HepG2 (cell line): ENCODE measurements around the gene STX1B. TPM values are rescaled to one million over a fixed set of nuclear protein-coding genes. Genes with fewer than 3 reads are reported as not detected.
A peak's percentile ranks its signal among the peaks of the same experiment; 100 is the strongest.

Experiments
- ATAC-seq: fragments of 200-7000 bp; cut with Tn5 transposase; 3 replicates; pipeline ENCODE4 v1.9.1; 2020; ENCODE audit warnings: mild to moderate bottlenecking, moderate library complexity
- BruUV-seq: library from RNA; stranded (reverse); fragments of 400-500 nt; replicated peaks from 2 replicates; lab custom pipeline; 2021; lab: Mats Ljungman, UMichigan
- CTCF ChIA-PET: fragments of 300-600 bp; formaldehyde crosslinking; extraction: SDS; loops from one replicate; lab custom pipeline; 2021; ENCODE audit warnings: low total read pairs, inconsistent platforms, low intra/inter-chr PET ratio; lab: Yijun Ruan, JAX
- POLR2A ChIA-PET: fragments of 350-600 bp; sonication (Branson Sonifier 250); formaldehyde crosslinking; loops from one replicate; lab custom pipeline; 2020; ENCODE audit warnings: antibody characterized with exemption, inconsistent platforms; lab: Yijun Ruan, JAX
- DNase-seq: peaks from one replicate; pipeline ENCODE4 v3.0.0-alpha.2; 2015; ENCODE audit warnings: low spot score
- FAIRE-seq: peaks from 3 replicates; lab custom pipeline; 2011; peaks lifted over from hg19 to GRCh38; lab: Jason Lieb, UNC
- H2AFZ ChIP-seq: one replicate; pipeline ENCODE4 v1.6.1; 2011; ENCODE audit warnings: low read length, inconsistent platforms
- H3K27ac ChIP-seq: fragments of 300-600 bp; 3 replicates; pipeline ENCODE4 v1.8.0; 2011; ENCODE audit warnings: mixed run types, mild to moderate bottlenecking, mixed read lengths, low read length, inconsistent platforms; ENCODE audit not compliant: insufficient read depth; ENCODE audit errors: extremely low read length
- H3K27me3 ChIP-seq, 2 experiments: fragments of 200-600 bp in 1 of 2; 2 replicates in 1 of 2; 3 replicates in 1 of 2; pipeline versions ENCODE4 v1.6.0 to v1.8.0; 2011; ENCODE audit warnings: low read length in 2 of 2, mild to moderate bottlenecking in 2 of 2, moderate library complexity in 2 of 2, inconsistent platforms in 1 of 2; ENCODE audit not compliant: insufficient read depth in 2 of 2, control insufficient read depth in 1 of 2
- H3K36me3 ChIP-seq, 2 experiments: fragments of 200-600 bp in 1 of 2; replicated peaks in 1 of 2; 2 replicates in 1 of 2; 3 replicates in 1 of 2; pipeline versions ENCODE4 v1.5.1 to v1.8.0; 2011; ENCODE audit warnings: low read length in 2 of 2, inconsistent platforms in 1 of 2; ENCODE audit not compliant: insufficient read depth in 2 of 2, control insufficient read depth in 1 of 2
- H3K4me1 ChIP-seq: 2 replicates; pipeline ENCODE4 v1.5.1; 2012; ENCODE audit warnings: low read length, inconsistent platforms; ENCODE audit not compliant: insufficient read depth
- H3K4me2 ChIP-seq: 2 replicates; pipeline ENCODE4 v1.6.0; 2011; ENCODE audit warnings: low read depth, low read length, inconsistent platforms
- H3K4me3 ChIP-seq, 3 experiments: fragments of 200-600 bp in 1 of 3; sonication (generic), shearing (Covaris generic) in 1 of 3; replicated peaks in 1 of 3; 2 replicates each; pipeline ENCODE4 v1.5.1; 2011 to 2016; ENCODE audit warnings: low read length in 3 of 3, inconsistent platforms in 2 of 3, low read depth in 2 of 3, mild to moderate bottlenecking in 2 of 3, control low read depth in 1 of 3, mixed read lengths in 1 of 3; ENCODE audit not compliant: insufficient read depth in 1 of 3
- H3K79me2 ChIP-seq: one replicate; pipeline ENCODE4 v1.6.1; 2011; ENCODE audit warnings: low read length, inconsistent platforms; ENCODE audit not compliant: insufficient read depth
- H3K9ac ChIP-seq: 2 replicates; pipeline ENCODE4 v1.6.0; 2011; ENCODE audit warnings: mild to moderate bottlenecking, low read depth, low read length, inconsistent platforms; ENCODE audit not compliant: insufficient read depth
- H3K9me3 ChIP-seq: 2 replicates; pipeline ENCODE4 v1.5.1; 2012; ENCODE audit warnings: mild to moderate bottlenecking, low read length
- H4K20me1 ChIP-seq: 2 replicates; pipeline ENCODE4 v1.6.0; 2011; ENCODE audit warnings: inconsistent platforms, mild to moderate bottlenecking, low read length, moderate library complexity; ENCODE audit not compliant: insufficient read depth
- CENPT ChIP-seq: sonication (generic); formaldehyde crosslinking; IDR thresholded peaks from 2 replicates; pipeline ENCODE4 v1.8.0; 2022; ENCODE audit warnings: low read depth, mild to moderate bottlenecking, moderate library complexity, missing genetic modification reagents
- FOSL2 ChIP-seq: sonication (generic); formaldehyde crosslinking; IDR thresholded peaks from 2 replicates; pipeline ENCODE4 v1.4.0; 2020; ENCODE audit warnings: missing genetic modification reagents
- MBD4 ChIP-seq: IDR thresholded peaks from 2 replicates; pipeline ENCODE4 v1.6.1; 2012; ENCODE audit warnings: low read length, inconsistent platforms, borderline replicate concordance
- NFIB ChIP-seq: sonication (generic); formaldehyde crosslinking; IDR thresholded peaks from 2 replicates; pipeline ENCODE4 v1.9.0; 2021; ENCODE audit warnings: missing genetic modification reagents, mild to moderate bottlenecking, borderline replicate concordance
- NPAS2 ChIP-seq: sonication (generic); formaldehyde crosslinking; IDR thresholded peaks from 2 replicates; pipeline ENCODE4 v1.8.0; 2022; ENCODE audit warnings: mild to moderate bottlenecking, missing genetic modification reagents, borderline replicate concordance
- NR2F1 ChIP-seq, 2 experiments: fragments of 450-650 bp in 1 of 2; formaldehyde crosslinking in 1 of 2; IDR thresholded peaks; 2 replicates each; pipeline versions ENCODE4 v1.5.0 to v1.6.1; 2016 to 2020; ENCODE audit warnings: mild to moderate bottlenecking in 1 of 2, missing compliant biosample characterization in 1 of 2, missing genetic modification reagents in 1 of 2, moderate library complexity in 1 of 2
- PHF5A ChIP-seq: IDR thresholded peaks from one replicate; pipeline ENCODE4 v1.6.1; 2018; ENCODE audit warnings: low read depth, missing genetic modification reagents; ENCODE audit not compliant: unreplicated experiment
- RBAK ChIP-seq: sonication (generic); formaldehyde crosslinking; IDR thresholded peaks from 2 replicates; pipeline ENCODE4 v1.5.1; 2020; ENCODE audit warnings: mild to moderate bottlenecking, missing genetic modification reagents
- REXO4 ChIP-seq: sonication (generic); formaldehyde crosslinking; IDR thresholded peaks from 2 replicates; pipeline ENCODE4 v1.8.0; 2022; ENCODE audit warnings: missing genetic modification reagents, mild to moderate bottlenecking, borderline replicate concordance
- RXRB ChIP-seq: IDR thresholded peaks from 2 replicates; pipeline ENCODE4 v1.6.1; 2016; ENCODE audit warnings: borderline replicate concordance, missing genetic modification reagents, missing compliant biosample characterization
- SAP130 ChIP-seq: IDR thresholded peaks from 2 replicates; pipeline ENCODE4 v1.6.1; 2016; ENCODE audit warnings: low read depth
- SIN3A ChIP-seq: IDR thresholded peaks from 2 replicates; pipeline ENCODE4 v1.6.1; 2011; ENCODE audit warnings: low read depth, mild to moderate bottlenecking, control low read depth, low read length, borderline replicate concordance
- XRCC5 ChIP-seq: fragments of 200-400 bp; formaldehyde crosslinking; optimal IDR thresholded peaks from 2 replicates; pipeline ENCODE3; 2017; ENCODE audit warnings: mild to moderate bottlenecking, low read length
- ZC3H13 ChIP-seq: sonication (generic); formaldehyde crosslinking; IDR thresholded peaks from 2 replicates; pipeline ENCODE4 v1.8.1; 2023; ENCODE audit warnings: mild to moderate bottlenecking, missing genetic modification reagents, moderate library complexity
- ZFYVE20 ChIP-seq: sonication (generic); formaldehyde crosslinking; IDR thresholded peaks from 2 replicates; pipeline ENCODE4 v1.8.0; 2023; ENCODE audit warnings: low read depth, mild to moderate bottlenecking, moderate library complexity, missing genetic modification reagents, borderline replicate concordance
- ZNF180 ChIP-seq: sonication (generic); formaldehyde crosslinking; IDR thresholded peaks from 2 replicates; pipeline ENCODE4 v1.4.0; 2020; ENCODE audit warnings: low read depth, missing genetic modification reagents, borderline replicate concordance
- WGBS: methylation state at CpG from one replicate; pipeline ENCODE4 v1.1.6; 2017; ENCODE audit warnings: low lambda C conversion rate; 5-methylcytosine and 5-hydroxymethylcytosine counted together
- in situ Hi-C: cut with HindIII; loops from 2 replicates; pipeline ENCODE4 v1.10.0; 2017; ENCODE audit warnings: low pct_unique_long_range_greater_than_20kb; ENCODE audit not compliant: extremely low pct_ligation_motif_present
- intact Hi-C: fragments of 100-400 bp; cut with micrococcal nuclease; formaldehyde crosslinking; loops from one replicate; pipeline ENCODE4 v1.10.0; 2022; ENCODE audit not compliant: unreplicated experiment
- polyA plus RNA-seq, 8 experiments: library from polyadenylated mRNA; depleted of rRNA in 3 of 8; stranded (reverse) in 7 of 8; unstranded in 1 of 8; fragments of >200 nt; fragmentation: Illumina TruSeq in 4 of 8; extraction: Trizol in 4 of 8; gene quantifications; 2 replicates each; pipeline versions ENCODE4 v1.2.1 to v1.2.3, GENCODE V29; 2011 to 2016; ENCODE audit warnings: low read depth in 4 of 8, missing spikeins in 1 of 8, mixed read lengths in 1 of 8; ENCODE audit not compliant: insufficient read depth in 1 of 8
- total RNA-seq, 5 experiments: library from RNA; depleted of rRNA; stranded (reverse); fragments of >200 nt; fragmentation: Illumina TruSeq; extraction: Trizol; gene quantifications; 2 replicates each; pipeline ENCODE4 v1.2.3, GENCODE V29; 2016; ENCODE audit warnings: low read depth in 1 of 5
- TF ChIP-seq, protein P1 (sequence below): sonication (generic); formaldehyde crosslinking; IDR thresholded peaks from 2 replicates; pipeline ENCODE4 v1.5.0; 2020; ENCODE audit warnings: missing genetic modification reagents
- TF ChIP-seq, protein P2 (sequence below): IDR thresholded peaks from 2 replicates; pipeline ENCODE4 v1.6.1; 2016
- TF ChIP-seq, protein P3 (sequence below): sonication (generic); formaldehyde crosslinking; IDR thresholded peaks from 2 replicates; pipeline ENCODE4 v1.5.0; 2020; ENCODE audit warnings: mild to moderate bottlenecking, missing genetic modification reagents, borderline replicate concordance
- TF ChIP-seq, protein P4 (sequence below): sonication (generic); formaldehyde crosslinking; conservative IDR thresholded peaks from 2 replicates; pipeline ENCODE4 v1.5.0; 2020; ENCODE audit warnings: missing genetic modification reagents

STX1B gene
- total and polyA plus RNA-seq, 2 of the 13 experiments (the other 11 are each of a cell fraction or from before 2014, with no cell fraction given): 2.1 to 3.0 TPM

DNA sequence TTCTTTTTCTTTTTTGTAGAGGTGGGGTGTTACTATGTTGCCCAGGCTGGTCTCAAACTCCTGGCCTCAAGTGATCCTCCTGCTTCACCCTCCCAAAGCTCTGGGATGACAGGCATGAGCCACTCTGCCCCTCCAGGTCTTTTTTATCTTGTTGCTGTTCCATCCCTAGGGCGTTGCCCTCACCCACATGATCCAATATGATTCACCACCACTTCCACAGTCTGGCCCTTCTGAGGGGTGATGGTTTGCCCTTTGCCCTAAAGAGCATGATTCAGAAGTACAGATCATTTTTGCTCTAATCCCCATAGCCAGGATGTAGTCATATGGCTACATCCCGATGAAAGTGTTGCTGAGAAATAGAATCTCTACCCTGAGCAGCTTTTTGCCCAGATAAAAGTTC is 41.7 kb upstream of the STX1B start:
- Histone ChIP-seq H3K79me2 (no peaks in the 10 kb centered on the region), H4K20me1 (no peaks in the 10 kb centered on the region), H3K4me3 (no peak overlapping the region), H3K9ac (no peak overlapping the region), H3K27ac (no peak overlapping the region), H3K9me3 (no peaks in the 10 kb centered on the region), H3K36me3 (no peaks in the 10 kb centered on the region), H3K4me1 (peaks cover 13% of the 10 kb centered on the region), H2AFZ (no peak overlapping the region), H3K27me3 (peaks cover 0 to 3% of the 10 kb centered on the region in 2 experiments; a peak in 1 of 5 replicates), H3K4me2 (no peak overlapping the region)
- 5% methylated on average over 2 of the region's 2 CpGs for WGBS
- ChIA-PET CTCF (no interaction called here), POLR2A (no interaction called here)
- peak; percentile 45 for ATAC-seq
- no TSS peak for BruUV-seq
- peak; percentile 36 for FAIRE-seq
- peak; percentile 45 for DNase-seq
- intact Hi-C loops (no loop called here), in situ Hi-C loops (no loop called here)
- TF ChIP-seq, protein P1, sequence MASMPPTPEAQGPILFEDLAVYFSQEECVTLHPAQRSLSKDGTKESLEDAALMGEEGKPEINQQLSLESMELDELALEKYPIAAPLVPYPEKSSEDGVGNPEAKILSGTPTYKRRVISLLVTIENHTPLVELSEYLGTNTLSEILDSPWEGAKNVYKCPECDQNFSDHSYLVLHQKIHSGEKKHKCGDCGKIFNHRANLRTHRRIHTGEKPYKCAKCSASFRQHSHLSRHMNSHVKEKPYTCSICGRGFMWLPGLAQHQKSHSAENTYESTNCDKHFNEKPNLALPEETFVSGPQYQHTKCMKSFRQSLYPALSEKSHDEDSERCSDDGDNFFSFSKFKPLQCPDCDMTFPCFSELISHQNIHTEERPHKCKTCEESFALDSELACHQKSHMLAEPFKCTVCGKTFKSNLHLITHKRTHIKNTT (CRISPR knock-in tag): no peak
- TF ChIP-seq NPAS2 (CRISPR knock-in tag) (no peak), ZNF180 (CRISPR knock-in tag) (no peak), RBAK (CRISPR knock-in tag) (no peak), XRCC5 (peak; percentile 20), SAP130 (CRISPR knock-in tag) (0 out of 2 replicates have a peak, but pooled peaks have one; percentile 29), ZC3H13 (no peak), FOSL2 (CRISPR knock-in tag) (peak; percentile 79), MBD4 (no peak), CENPT (no peak), RXRB (CRISPR knock-in tag) (peak; percentile 68), PHF5A (CRISPR knock-in tag) (no peak), ZFYVE20 (no peak), NR2F1 (CRISPR knock-in tag; IDR thresholded peaks at IDR 0.05) (peak; percentile 35 to 43; a peak in 2 of 4 replicates), SIN3A (no peak), REXO4 (CRISPR knock-in tag) (no peak), NFIB (CRISPR knock-in tag) (no peak)
- TF ChIP-seq, protein P2, sequence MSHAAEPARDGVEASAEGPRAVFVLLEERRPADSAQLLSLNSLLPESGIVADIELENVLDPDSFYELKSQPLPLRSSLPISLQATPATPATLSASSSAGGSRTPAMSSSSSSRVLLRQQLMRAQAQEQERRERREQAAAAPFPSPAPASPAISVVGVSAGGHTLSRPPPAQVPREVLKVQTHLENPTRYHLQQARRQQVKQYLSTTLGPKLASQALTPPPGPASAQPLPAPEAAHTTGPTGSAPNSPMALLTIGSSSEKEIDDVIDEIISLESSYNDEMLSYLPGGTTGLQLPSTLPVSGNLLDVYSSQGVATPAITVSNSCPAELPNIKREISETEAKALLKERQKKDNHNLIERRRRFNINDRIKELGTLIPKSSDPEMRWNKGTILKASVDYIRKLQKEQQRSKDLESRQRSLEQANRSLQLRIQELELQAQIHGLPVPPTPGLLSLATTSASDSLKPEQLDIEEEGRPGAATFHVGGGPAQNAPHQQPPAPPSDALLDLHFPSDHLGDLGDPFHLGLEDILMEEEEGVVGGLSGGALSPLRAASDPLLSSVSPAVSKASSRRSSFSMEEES (CRISPR knock-in tag): 0 out of 2 replicates have a peak, but pooled peaks have one; percentile 25
- TF ChIP-seq, protein P3, sequence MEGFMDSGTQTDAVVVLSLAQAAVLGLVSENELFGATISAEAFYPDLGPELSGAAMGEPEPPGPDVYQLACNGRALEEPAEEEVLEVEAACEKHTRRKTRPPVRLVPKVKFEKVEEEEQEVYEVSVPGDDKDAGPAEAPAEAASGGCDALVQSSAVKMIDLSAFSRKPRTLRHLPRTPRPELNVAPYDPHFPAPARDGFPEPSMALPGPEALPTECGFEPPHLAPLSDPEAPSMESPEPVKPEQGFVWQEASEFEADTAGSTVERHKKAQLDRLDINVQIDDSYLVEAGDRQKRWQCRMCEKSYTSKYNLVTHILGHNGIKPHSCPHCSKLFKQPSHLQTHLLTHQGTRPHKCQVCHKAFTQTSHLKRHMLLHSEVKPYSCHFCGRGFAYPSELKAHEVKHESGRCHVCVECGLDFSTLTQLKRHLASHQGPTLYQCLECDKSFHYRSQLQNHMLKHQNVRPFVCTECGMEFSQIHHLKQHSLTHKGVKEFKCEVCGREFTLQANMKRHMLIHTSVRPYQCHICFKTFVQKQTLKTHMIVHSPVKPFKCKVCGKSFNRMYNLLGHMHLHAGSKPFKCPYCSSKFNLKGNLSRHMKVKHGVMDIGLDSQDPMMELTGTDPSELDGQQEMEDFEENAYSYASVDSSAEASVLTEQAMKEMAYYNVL (CRISPR knock-in tag): no peak
- TF ChIP-seq, protein P4, sequence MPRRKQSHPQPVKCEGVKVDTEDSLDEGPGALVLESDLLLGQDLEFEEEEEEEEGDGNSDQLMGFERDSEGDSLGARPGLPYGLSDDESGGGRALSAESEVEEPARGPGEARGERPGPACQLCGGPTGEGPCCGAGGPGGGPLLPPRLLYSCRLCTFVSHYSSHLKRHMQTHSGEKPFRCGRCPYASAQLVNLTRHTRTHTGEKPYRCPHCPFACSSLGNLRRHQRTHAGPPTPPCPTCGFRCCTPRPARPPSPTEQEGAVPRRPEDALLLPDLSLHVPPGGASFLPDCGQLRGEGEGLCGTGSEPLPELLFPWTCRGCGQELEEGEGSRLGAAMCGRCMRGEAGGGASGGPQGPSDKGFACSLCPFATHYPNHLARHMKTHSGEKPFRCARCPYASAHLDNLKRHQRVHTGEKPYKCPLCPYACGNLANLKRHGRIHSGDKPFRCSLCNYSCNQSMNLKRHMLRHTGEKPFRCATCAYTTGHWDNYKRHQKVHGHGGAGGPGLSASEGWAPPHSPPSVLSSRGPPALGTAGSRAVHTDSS (CRISPR knock-in tag): no peak
